Psoas muscle (tissue), 8 donors: Measurements from ENCODE around the gene EML4. TPM values are rescaled to one million over a fixed set of nuclear protein-coding genes. Genes with fewer than 3 reads are reported as not detected.
"Not testable (repeated sequence)": the region's sequence is repeated elsewhere in the genome, so short reads cannot be mapped to it uniquely, and the experiment has no call there.

Experiments
- ATAC-seq, 4 donors: fragments of 200-7000 bp; cut with Tn5 transposase; one replicate each; pipeline ENCODE4 v1.9.1; 2020; ENCODE audit warnings: moderate library complexity in 3 of 4, mild to moderate bottlenecking in 2 of 4
- DNase-seq, 2 donors: peaks; one replicate each; pipeline ENCODE4 v3.0.0-alpha.2; 2020
- H3K27ac ChIP-seq: fragments of 200-600 bp; one replicate; pipeline ENCODE4 v1.8.0; 2022
- H3K27me3 ChIP-seq, 3 donors: fragments of 200-600 bp in 1 of 3; one replicate each; pipeline versions ENCODE4 v1.6.1 to v1.8.0; 2013 to 2022; ENCODE audit warnings: low read length in 2 of 3, mild to moderate bottlenecking in 2 of 3, moderate library complexity in 1 of 3; ENCODE audit not compliant: insufficient read depth in 3 of 3
- H3K36me3 ChIP-seq, 2 donors: fragments of 200-600 bp in 1 of 2; one replicate each; pipeline versions ENCODE4 v1.6.1 to v1.8.0; 2013 to 2022; ENCODE audit warnings: low read depth in 1 of 2, mild to moderate bottlenecking in 1 of 2, moderate library complexity in 1 of 2; ENCODE audit not compliant: insufficient read depth in 1 of 2
- H3K4me1 ChIP-seq: fragments of 200-600 bp; one replicate; pipeline ENCODE4 v1.8.0; 2022
- H3K4me3 ChIP-seq: fragments of 200-600 bp; one replicate; pipeline ENCODE4 v1.8.0; 2022; ENCODE audit warnings: mild to moderate bottlenecking
- H3K9me3 ChIP-seq: fragments of 200-600 bp; one replicate; pipeline ENCODE4 v1.8.0; 2022
- CTCF ChIP-seq: fragments of 200-600 bp; IDR thresholded peaks from one replicate; pipeline ENCODE4 v1.8.0; 2022; ENCODE audit warnings: antibody characterized with exemption
- WGBS, 3 donors: extraction: QIAGEN DNeasy Blood & Tissue Kit; methylation state at CpG; one replicate each; pipeline versions ENCODE4 v1.1.6 to v1.1.7; 2013; 5-methylcytosine and 5-hydroxymethylcytosine counted together
- intact Hi-C, 2 donors: fragments of 100-400 bp; cut with DNase I; formaldehyde crosslinking; loops; one replicate each; pipeline versions ENCODE4 v1.11.0 to v1.14.2; 2022
- polyA plus RNA-seq, 3 donors: library from polyadenylated mRNA; stranded (reverse); fragments of 200-250 nt; gene quantifications; one replicate each; pipeline ENCODE4 v1.2.3, GENCODE V29; 2013
- total RNA-seq, 4 donors: library from RNA; stranded (reverse); fragmentation: NEBNext Ultra II Directional in 2 of 4; extraction: Animal tissue kit (Norgen Biotek cat#: 25700) in 2 of 4; gene quantifications; one replicate each; pipeline versions ENCODE4 v1.2.1 to v1.2.4, GENCODE V29; 2021 to 2023
- donor health status: healthy with polysubstance abuse.
- donor health status: DM: no; HTN: no; CAD: no; lungs with moderate emphysema.
- donor health status: Bipolar disorder and iron deficiency.
- donor health status: healthy.
- donor health status: DM: yes; HTN: yes; CAD: no.
- donor health status: DM: no; HTN: no; CAD: no.
- donor health status: DM: no; HTN: no; CAD: no.
- donor health status: DM: yes; HTN: yes; CAD: no.

Gene EML4
- total and polyA plus RNA-seq, 7 donors: 2.7 to 8.9 (median 5.0) TPM

GRCh38 chr2:42378415-42378814 lies 209.3 kb downstream of the EML4 start:
- TF ChIP-seq CTCF: no peak
- WGBS, 3 donors: 95 to 96% (median 95%) methylated on average over 8 to 9 of the region's 9 CpGs
- H3K27me3 ChIP-seq: no peaks in the 10 kb centered on the region
- no peaks in the 10 kb centered on the region for H3K4me1 ChIP-seq
- no peak for DNase-seq
- no peak overlapping the region for H3K4me3 ChIP-seq
- H3K27ac ChIP-seq: no peak overlapping the region
- ATAC-seq: no peak
- H3K36me3 ChIP-seq: no peaks in the 10 kb centered on the region
- H3K9me3 ChIP-seq: no peaks in the 10 kb centered on the region
- intact Hi-C loops: no loop called here

GRCh38 chr2:42380026-42380425 lies 210.9 kb downstream of the EML4 start:
- H3K4me3 ChIP-seq, H3K27me3 ChIP-seq, H3K9me3 ChIP-seq, H3K27ac ChIP-seq, H3K36me3 ChIP-seq, ATAC-seq, H3K4me1 ChIP-seq, DNase-seq, intact Hi-C loops: not testable (repeated sequence)
- 97% methylated on average over 7 of the region's 7 CpGs for WGBS, 3 donors

GRCh38 chr2:42382144-42382543 lies 213.0 kb downstream of the EML4 start:
- WGBS, 3 donors: 66 to 74% (median 70%) methylated on average over 4 of the region's 4 CpGs

More at GRCh38 chr2:42382144-42382543, 213.0 kb downstream of the EML4 start:
- H3K9me3 ChIP-seq: no peaks in the 10 kb centered on the region
- H3K4me1 ChIP-seq: no peaks in the 10 kb centered on the region
- H3K4me3 ChIP-seq: no peak overlapping the region
- H3K27ac ChIP-seq: no peak overlapping the region
- ATAC-seq: no peak
- H3K36me3 ChIP-seq: no peaks in the 10 kb centered on the region
- DNase-seq: no peak
- TF ChIP-seq CTCF: no peak
- H3K27me3 ChIP-seq: no peaks in the 10 kb centered on the region
- intact Hi-C loops: no loop called here

Other genes starting within 250 kb of the EML4 start
- 100 to 1,000 TPM in 2 of 4 donors, 10 to 100 TPM in 2; 45.6 to 159 (median 111) TPM for gene PKDCC, start 121.3 kb upstream of the EML4 start, total RNA-seq
- 100 to 1,000 TPM in 2 of 3 donors, 10 to 100 TPM in 1; 76.1 to 209 (median 186) TPM for gene PKDCC, start 121.3 kb upstream of the EML4 start, polyA plus RNA-seq
- gene COX7A2L, start 191.9 kb downstream of the EML4 start, total RNA-seq: 10 to 100 TPM; 58.1 to 85.0 (median 62.4) TPM
- gene COX7A2L, start 191.9 kb downstream of the EML4 start, polyA plus RNA-seq: 100 to 1,000 TPM in 1 of 3 donors, 10 to 100 TPM in 2; 75.4 to 176 (median 93.3) TPM